GM23338 (cell line): ENCODE data around the gene LOXHD1. TPM values are rescaled to one million over a fixed set of nuclear protein-coding genes. Genes with fewer than 3 reads are reported as not detected.

Experiments used
- ATAC-seq: fragments of 200-7000 bp; cut with Tn5 transposase; 3 replicates; pipeline ENCODE4 v1.9.1; 2020
- DNase-seq: peaks from one replicate; pipeline ENCODE4 v3.0.0-alpha.2; 2015; ENCODE audit warnings: low spot score
- H2AFZ ChIP-seq: fragments of 200-600 bp; sonication (generic); 2 replicates; pipeline ENCODE4 v1.8.0; 2016; ENCODE audit warnings: antibody characterized with exemption, mild to moderate bottlenecking, moderate library complexity
- H3F3A ChIP-seq: fragments of 200-600 bp; sonication (generic); replicated peaks from 2 replicates; pipeline ENCODE4 v1.8.0; 2017; ENCODE audit warnings: antibody characterized with exemption, mixed run types, low read depth
- H3K27ac ChIP-seq: fragments of 200-600 bp; sonication (generic); 2 replicates; pipeline ENCODE4 v1.6.1; 2016; ENCODE audit warnings: low read depth
- H3K27me3 ChIP-seq: fragments of 200-600 bp; sonication (generic); 2 replicates; pipeline ENCODE4 v1.8.0; 2016; ENCODE audit warnings: mild to moderate bottlenecking, mixed run types, moderate library complexity; ENCODE audit not compliant: insufficient read depth
- H3K36me3 ChIP-seq: fragments of 200-600 bp; sonication (generic); 2 replicates; pipeline ENCODE4 v1.8.0; 2016; ENCODE audit warnings: mild to moderate bottlenecking; ENCODE audit not compliant: insufficient read depth
- H3K4me1 ChIP-seq: fragments of 200-600 bp; sonication (generic); 2 replicates; pipeline ENCODE4 v1.8.0; 2016; ENCODE audit warnings: mild to moderate bottlenecking, moderate library complexity; ENCODE audit not compliant: insufficient read depth
- H3K4me2 ChIP-seq: fragments of 200-600 bp; sonication (generic); 2 replicates; pipeline ENCODE4 v1.7.1; 2017; ENCODE audit warnings: mixed run types
- H3K4me3 ChIP-seq: fragments of 200-600 bp; sonication (generic); 2 replicates; pipeline ENCODE4 v1.6.1; 2016; ENCODE audit warnings: mixed run types
- H3K79me2 ChIP-seq: fragments of 200-600 bp; sonication (generic); replicated peaks from 2 replicates; pipeline ENCODE4 v1.8.0; 2017; ENCODE audit warnings: mild to moderate bottlenecking; ENCODE audit not compliant: insufficient read depth
- H3K9me2 ChIP-seq: fragments of 200-600 bp; sonication (generic); 2 replicates; pipeline ENCODE4 v1.8.0; 2017; ENCODE audit not compliant: insufficient read depth
- H4K20me1 ChIP-seq: fragments of 200-600 bp; sonication (generic); replicated peaks from 2 replicates; pipeline ENCODE4 v1.8.0; 2017; ENCODE audit warnings: mild to moderate bottlenecking; ENCODE audit not compliant: insufficient read depth
- H3K27ac Mint-ChIP-seq: 2 replicates; pipeline ENCODE4 v1.8.0; 2020; ENCODE audit warnings: inconsistent platforms, mild to moderate bottlenecking, moderate library complexity, mixed read lengths
- H3K27me3 Mint-ChIP-seq: 3 replicates; pipeline ENCODE4 v1.8.0; 2022; ENCODE audit warnings: low read depth, mild to moderate bottlenecking, moderate library complexity, mixed read lengths, inconsistent platforms; ENCODE audit not compliant: insufficient read depth, poor library complexity
- H3K36me3 Mint-ChIP-seq: 3 replicates; pipeline ENCODE4 v1.8.0; 2021; ENCODE audit warnings: low read depth, mild to moderate bottlenecking, inconsistent platforms, moderate library complexity, mixed read lengths
- H3K4me1 Mint-ChIP-seq: 3 replicates; pipeline ENCODE4 v1.8.0; 2020; ENCODE audit warnings: mild to moderate bottlenecking, inconsistent platforms, mixed read lengths
- H3K4me3 Mint-ChIP-seq: 3 replicates; pipeline ENCODE4 v1.8.0; 2021; ENCODE audit warnings: moderate library complexity, mild to moderate bottlenecking, inconsistent platforms, mixed read lengths
- H3K9me3 Mint-ChIP-seq: 3 replicates; pipeline ENCODE4 v1.8.0; 2020; ENCODE audit warnings: moderate library complexity, mild to moderate bottlenecking, inconsistent platforms, mixed read lengths
- CREB1 ChIP-seq: fragments of 250-450 bp; sonication (Bioruptor Pico); IDR thresholded peaks from 2 replicates; pipeline ENCODE4 v1.5.0; 2020; ENCODE audit warnings: low read depth, mild to moderate bottlenecking, moderate library complexity
- ETS1 ChIP-seq: IDR thresholded peaks from 2 replicates; pipeline ENCODE4 v1.6.1; 2016; ENCODE audit warnings: antibody characterized with exemption
- EZH2 ChIP-seq: fragments of 200-600 bp; sonication (generic); IDR thresholded peaks from one replicate; pipeline ENCODE4 v1.8.0; 2017; ENCODE audit warnings: antibody characterized with exemption, mild to moderate bottlenecking, low read depth; ENCODE audit not compliant: unreplicated experiment
- EZH2phosphoT487 ChIP-seq: fragments of 200-600 bp; sonication (generic); IDR thresholded peaks from one replicate; pipeline ENCODE4 v1.8.1; 2018; ENCODE audit warnings: antibody characterized with exemption; ENCODE audit not compliant: unreplicated experiment
- JUNB ChIP-seq: IDR thresholded peaks from one replicate; pipeline ENCODE4 v1.6.1; 2016; ENCODE audit warnings: antibody characterized with exemption; ENCODE audit not compliant: unreplicated experiment
- NANOG ChIP-seq: IDR thresholded peaks from 2 replicates; pipeline ENCODE4 v1.6.1; 2016; ENCODE audit warnings: antibody characterized with exemption, borderline replicate concordance
- POLR2AphosphoS5 ChIP-seq: IDR thresholded peaks from 2 replicates; pipeline ENCODE4 v1.6.1; 2016; ENCODE audit warnings: antibody characterized with exemption, low read depth
- REST ChIP-seq: IDR thresholded peaks from one replicate; pipeline ENCODE4 v1.6.1; 2018; ENCODE audit warnings: antibody characterized with exemption; ENCODE audit not compliant: unreplicated experiment
- STAT1 ChIP-seq: IDR thresholded peaks from one replicate; pipeline ENCODE4 v1.6.1; 2016; ENCODE audit warnings: antibody characterized with exemption; ENCODE audit not compliant: unreplicated experiment
- ZNF114 ChIP-seq: fragments of 250-450 bp; sonication (Bioruptor Pico); IDR thresholded peaks from 2 replicates; pipeline ENCODE4 v1.5.0; 2020; ENCODE audit warnings: mild to moderate bottlenecking, moderate library complexity
- polyA plus RNA-seq: library from polyadenylated mRNA; unstranded; fragments of >200 nt; fragmentation: Nextera tagmentation; extraction: Ambion mirVana; gene quantifications from 2 replicates; pipeline ENCODE4 v1.2.1, GENCODE V29; 2016
- total RNA-seq: library from RNA; depleted of rRNA; stranded (reverse); fragments of >200 nt; shearing (Covaris generic); gene quantifications from 2 replicates; pipeline ENCODE4 v1.2.3, GENCODE V29; 2014

LOXHD1 gene
- total and polyA plus RNA-seq, 2 experiments from 2014 or later = 0.17 TPM; not detected in 1

- peaks cover 4% of the 10 kb centered on the region for H3K27me3 Mint-ChIP-seq
- Histone ChIP-seq H3K4me3 (no peak overlapping the region), H2AFZ (no peak overlapping the region), H3K4me1 (no peaks in the 10 kb centered on the region), H4K20me1 (no peaks in the 10 kb centered on the region), H3K79me2 (no peaks in the 10 kb centered on the region), H3K36me3 (no peaks in the 10 kb centered on the region), H3F3A (no peaks in the 10 kb centered on the region), H3K4me2 (no peak overlapping the region), H3K9me2 (no peaks in the 10 kb centered on the region), H3K27ac (no peak overlapping the region), H3K27me3 (no peaks in the 10 kb centered on the region)
- no peak for DNase-seq
- TF ChIP-seq CREB1 (CRISPR knock-in tag) (no peak), EZH2 (no peak), ZNF114 (CRISPR knock-in tag) (no peak), REST (no peak), STAT1 (no peak), ETS1 (no peak), POLR2AphosphoS5 (no peak), NANOG (no peak), EZH2phosphoT487 (no peak), JUNB (no peak)
- H3K36me3 Mint-ChIP-seq = no peaks in the 10 kb centered on the region
- no peak for ATAC-seq
- no peak overlapping the region for H3K27ac Mint-ChIP-seq
- H3K9me3 Mint-ChIP-seq = no peaks in the 10 kb centered on the region
- no peak overlapping the region for H3K4me3 Mint-ChIP-seq
- H3K4me1 Mint-ChIP-seq = no peaks in the 10 kb centered on the region
Measured at GRCh38 chr18:46609048-46609447, 48.0 kb downstream of the LOXHD1 start.

GRCh38 chr18:46607926-46608325 lies 49.1 kb downstream of the LOXHD1 start:
- H3K27ac ChIP-seq = no peak overlapping the region
- ATAC-seq = no peak
- no peaks in the 10 kb centered on the region for H3K4me1 ChIP-seq
- TF ChIP-seq REST = no peak

More at GRCh38 chr18:46607926-46608325, 49.1 kb downstream of the LOXHD1 start:
- H4K20me1 ChIP-seq = no peaks in the 10 kb centered on the region
- Mint-ChIP-seq H3K27me3 (peaks cover 7% of the 10 kb centered on the region), H3K4me3 (no peak overlapping the region), H3K4me1 (no peaks in the 10 kb centered on the region), H3K36me3 (no peaks in the 10 kb centered on the region), H3K9me3 (no peaks in the 10 kb centered on the region), H3K27ac (no peak overlapping the region)
- no peak overlapping the region for H3K4me3 ChIP-seq
- no peaks in the 10 kb centered on the region for H3K36me3 ChIP-seq
- no peaks in the 10 kb centered on the region for H3K9me2 ChIP-seq
- no peaks in the 10 kb centered on the region for H3K27me3 ChIP-seq
- H3K4me2 ChIP-seq = no peak overlapping the region
- no peaks in the 10 kb centered on the region for H3F3A ChIP-seq
- H2AFZ ChIP-seq = no peak overlapping the region
- H3K79me2 ChIP-seq = no peaks in the 10 kb centered on the region
- DNase-seq = no peak
